ENCODE data around the gene EP400. TPM values are rescaled to one million over a fixed set of nuclear protein-coding genes. Genes with fewer than 3 reads are reported as not detected.
A peak's percentile ranks its signal among the peaks of the same experiment; 100 is the strongest.

EP400 gene
- total and polyA plus RNA-seq, 7 donors, result 8.0 to 24.5 (median 18.4) TPM

GRCh38 chr12:131909752-131910219, 40.0 kb upstream of the EP400 start:
- no peak for DNase-seq
- 91 to 93% (median 92%) methylated on average over 19 to 26 of the region's 26 CpGs for WGBS, 3 donors
- Histone ChIP-seq H3K27me3 (ENCODE audit: insufficient read depth in 3 of 3, low read length in 2 of 3) (no peaks in the 10 kb centered on the region), H3K36me3 (ENCODE audit: insufficient read depth in 1 of 2, low read depth in 1 of 2) (peaks cover 0 to 81% of the 10 kb centered on the region in 2 donors), H3K9me3 (no peaks in the 10 kb centered on the region), H3K4me1 (peaks cover 20% of the 10 kb centered on the region), H3K27ac (no peak overlapping the region), H3K4me3 (no peak overlapping the region)
- no peak for TF ChIP-seq CTCF (IDR thresholded peaks at IDR 0.05)
- intact Hi-C loops (cut with DNase I), result no loop called here
- no peak for ATAC-seq

DNA sequence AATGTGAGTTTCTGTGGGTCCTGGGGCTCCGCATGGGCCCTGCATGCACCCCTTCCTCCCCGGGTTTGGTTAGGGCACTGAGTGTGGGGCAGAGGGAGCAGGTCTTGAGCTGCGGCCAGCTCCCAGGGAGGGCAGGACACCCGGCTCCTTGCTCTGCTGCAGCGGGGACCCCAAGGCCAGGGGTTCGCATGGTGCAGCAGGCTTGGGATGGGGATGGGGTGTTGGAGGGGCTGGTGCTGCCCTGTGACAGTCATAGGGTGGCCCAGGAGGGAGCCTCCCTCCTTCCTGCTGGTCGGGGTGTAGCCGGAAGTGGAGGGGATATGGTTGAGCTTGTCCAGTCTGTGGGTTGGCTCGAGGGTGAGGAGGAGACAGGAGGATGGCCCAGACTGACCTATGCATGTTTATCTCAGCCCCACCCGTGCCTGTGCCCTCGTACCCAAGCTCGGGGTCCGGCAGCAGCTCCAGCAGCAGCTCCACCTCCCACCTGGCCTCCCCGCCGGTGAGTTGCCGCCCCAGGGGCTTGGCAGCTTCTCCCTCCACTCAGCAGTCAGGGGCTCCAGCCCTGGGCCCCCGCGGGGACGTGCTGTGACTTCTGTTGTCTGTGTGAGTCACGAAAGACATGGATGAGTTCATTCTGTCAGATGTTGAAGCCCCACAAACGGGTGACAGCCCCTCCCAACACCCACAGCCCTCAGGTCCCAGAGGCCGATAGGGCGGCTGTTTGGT, 39.3 kb upstream of the EP400 start:
- Histone ChIP-seq H3K36me3 (ENCODE audit: insufficient read depth in 1 of 2, low read depth in 1 of 2) (peaks cover 0 to 88% of the 10 kb centered on the region in 2 donors), H3K27me3 (ENCODE audit: insufficient read depth in 3 of 3, low read length in 2 of 3) (no peaks in the 10 kb centered on the region), H3K9me3 (no peaks in the 10 kb centered on the region), H3K27ac (no peak overlapping the region), H3K4me3 (no peak overlapping the region), H3K4me1 (peaks cover 13% of the 10 kb centered on the region)
- intact Hi-C loops (cut with DNase I), result no loop called here
- DNase-seq (no peak), ATAC-seq (no peak)
- TF ChIP-seq CTCF (IDR thresholded peaks at IDR 0.05), result no peak
- 86% methylated on average over 16 to 23 of the region's 23 CpGs for WGBS, 3 donors

DNA sequence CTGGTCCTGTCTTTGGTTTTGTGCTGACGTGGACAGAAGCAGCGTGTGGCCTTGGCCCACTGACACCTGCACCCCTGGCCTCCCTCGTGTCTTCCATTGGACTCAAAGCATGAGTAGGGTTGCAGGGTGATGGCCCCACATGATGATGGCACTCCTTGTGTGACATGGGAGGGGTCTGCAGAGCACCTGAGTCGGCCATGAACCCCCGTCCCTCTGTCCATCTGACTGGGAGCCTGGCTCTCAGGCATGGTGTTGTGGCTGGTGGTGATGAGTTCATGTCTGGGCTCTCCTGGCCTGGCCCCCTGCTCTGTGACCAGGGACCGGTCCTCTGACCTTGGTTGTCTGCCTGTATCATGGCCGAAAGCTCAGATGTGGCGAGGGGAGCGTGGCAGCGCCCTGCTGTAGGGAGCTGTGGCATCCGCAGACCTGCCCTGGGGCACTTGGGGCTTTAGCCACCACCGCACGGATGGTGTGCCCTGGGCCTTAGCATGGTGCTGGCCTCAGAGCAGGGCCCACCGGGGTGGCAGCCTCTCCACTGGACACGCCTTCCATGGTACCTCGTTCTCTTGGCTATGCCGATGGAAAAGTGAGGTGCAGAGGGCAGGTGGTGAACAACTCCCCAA, 38.6 kb upstream of the EP400 start:
- Histone ChIP-seq H3K27ac (no peak overlapping the region), H3K27me3 (ENCODE audit: insufficient read depth in 3 of 3, low read length in 2 of 3) (no peaks in the 10 kb centered on the region), H3K4me3 (no peak overlapping the region), H3K9me3 (no peaks in the 10 kb centered on the region), H3K36me3 (ENCODE audit: insufficient read depth in 1 of 2, low read depth in 1 of 2) (peaks cover 0 to 95% of the 10 kb centered on the region in 2 donors), H3K4me1 (peaks cover 9% of the 10 kb centered on the region)
- WGBS, 3 donors, result 93 to 95% (median 94%) methylated on average over 17 of the region's 17 CpGs
- no peak for DNase-seq
- ATAC-seq, result no peak
- no peak for TF ChIP-seq CTCF (IDR thresholded peaks at IDR 0.05)
- intact Hi-C loops (cut with DNase I), result no loop called here

- no peaks in the 10 kb centered on the region for H3K27me3 ChIP-seq (ENCODE audit: insufficient read depth in 3 of 3, low read length in 2 of 3)
- H3K4me1 ChIP-seq, result peaks cover 9% of the 10 kb centered on the region
- TF ChIP-seq CTCF (IDR thresholded peaks at IDR 0.05), result no peak
- peaks cover 0 to 96% of the 10 kb centered on the region in 2 donors for H3K36me3 ChIP-seq (ENCODE audit: insufficient read depth in 1 of 2, low read depth in 1 of 2)
- no peaks in the 10 kb centered on the region for H3K9me3 ChIP-seq
- WGBS, 3 donors, result 74 to 84% (median 78%) methylated on average over 22 of the region's 22 CpGs
- DNase-seq (no peak), ATAC-seq (no peak)
- intact Hi-C loops (cut with DNase I), result no loop called here
- peak overlapping the region; percentile 27 for H3K27ac ChIP-seq
- H3K4me3 ChIP-seq, result no peak overlapping the region
Observed at GRCh38 chr12:131911851-131912477, 37.8 kb upstream of the EP400 start.
